Measurements from ENCODE around the gene GPR55. TPM values are rescaled to one million over a fixed set of nuclear protein-coding genes. Genes with fewer than 3 reads are reported as not detected.

GPR55 gene
- total RNA-seq, 1 donor from 2014 or later, result not detected

DNA sequence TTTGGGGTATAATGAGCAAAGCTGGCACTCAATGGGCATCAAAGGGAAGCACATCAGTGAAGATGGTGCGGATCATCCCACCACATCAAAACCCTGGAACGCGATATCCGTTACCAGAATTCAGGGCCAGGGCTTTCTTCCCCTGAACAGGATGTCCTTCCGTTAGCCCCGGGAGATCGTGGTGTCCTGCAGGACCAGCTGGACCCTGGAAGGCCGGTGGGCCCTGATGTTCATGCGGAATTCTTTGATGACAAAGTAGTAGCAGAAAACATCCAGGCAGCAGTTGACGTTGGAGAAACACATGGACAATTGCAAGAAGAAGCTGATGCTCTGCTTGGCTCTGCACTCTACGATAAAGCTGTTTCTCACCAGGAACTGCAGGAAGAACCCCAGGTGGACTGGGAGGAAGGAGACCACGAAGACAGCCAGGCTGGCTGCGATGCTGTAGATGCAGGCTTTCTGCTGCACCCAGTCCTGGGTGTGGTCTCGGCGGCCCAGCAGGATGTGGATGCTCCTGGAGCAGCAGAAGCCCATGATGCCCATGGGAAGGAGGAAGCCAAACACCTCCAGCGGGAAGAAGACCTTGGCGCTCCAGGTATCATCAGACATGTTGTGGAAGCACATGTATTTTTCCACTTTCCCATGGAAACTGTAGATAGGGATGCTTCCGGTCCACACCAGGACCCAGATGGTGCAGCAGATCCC lies 15.0 kb downstream of the GPR55 start:
- no peak for TF ChIP-seq CTCF (conservative IDR thresholded peaks at IDR 0.05; ENCODE audit: low read depth, low read length)

DNA sequence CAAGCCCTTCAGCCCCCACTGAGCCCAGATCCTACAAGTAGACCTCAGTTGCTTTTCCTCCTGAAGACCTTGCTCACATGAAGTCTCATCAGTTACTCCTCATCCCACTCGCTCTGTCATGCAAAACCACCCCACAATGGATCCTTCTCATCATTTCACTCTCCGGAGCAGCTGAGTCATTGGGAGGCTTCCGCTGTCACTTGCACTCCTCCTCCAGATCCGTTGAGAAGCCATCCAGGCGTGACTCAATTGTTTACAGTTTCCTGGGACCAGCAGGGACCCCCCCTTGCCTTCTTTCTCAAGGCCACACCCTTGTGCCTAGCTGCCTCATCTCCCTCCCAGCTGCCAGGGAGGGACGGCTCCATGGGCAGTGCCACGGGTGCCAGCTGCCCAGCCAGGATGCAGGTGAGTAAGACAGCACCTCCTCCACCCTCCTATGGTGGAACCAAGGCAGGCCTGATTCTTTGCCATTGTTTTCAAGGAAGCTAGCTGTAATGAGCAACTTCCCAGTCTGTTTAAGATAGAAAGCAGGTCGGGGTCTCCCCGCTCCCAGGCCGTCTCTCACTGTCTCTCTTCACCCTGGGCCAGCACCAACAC lies 16.3 kb downstream of the GPR55 start:
- H3K4me3 ChIP-seq (ENCODE audit: low read depth, low read length), result no peak overlapping the region
- DNase-seq (ENCODE audit: low read depth), result peak; percentile 76
- no peak for TF ChIP-seq CTCF (conservative IDR thresholded peaks at IDR 0.05; ENCODE audit: low read depth, low read length)

More for the DNA sequence above, 15.0 kb downstream of the GPR55 start:
- no peak for DNase-seq (ENCODE audit: low read depth)
- no peak overlapping the region for H3K4me3 ChIP-seq (ENCODE audit: low read depth, low read length)

DNA sequence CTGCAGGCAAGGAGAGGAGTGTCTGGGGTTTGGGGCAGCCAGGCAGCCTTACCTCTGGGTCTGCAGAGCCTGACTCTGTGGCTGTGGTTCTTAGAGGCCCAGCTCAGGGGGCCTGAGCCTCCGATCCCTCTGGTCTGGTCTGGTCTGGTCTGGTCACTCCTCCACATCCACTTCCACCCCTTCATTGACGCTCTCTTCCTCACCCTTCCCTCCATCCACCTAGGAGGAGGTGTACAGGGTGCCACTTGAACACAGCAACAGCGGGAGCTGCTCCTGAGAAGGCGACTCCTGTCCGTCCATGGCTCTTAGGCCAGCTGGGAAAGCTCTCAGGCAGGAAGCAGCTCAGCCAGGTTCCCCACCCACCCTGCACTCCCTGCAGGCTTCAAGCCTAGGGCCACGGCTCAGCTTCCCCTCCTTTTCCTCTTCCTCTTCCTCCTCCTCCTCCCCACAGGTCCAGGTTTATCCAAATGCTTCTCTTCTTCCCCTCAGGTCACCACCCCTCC lies 16.9 kb downstream of the GPR55 start:
- DNase-seq (ENCODE audit: low read depth), result no peak
- H3K4me3 ChIP-seq (ENCODE audit: low read depth, low read length), result no peak overlapping the region
- no peak for TF ChIP-seq CTCF (conservative IDR thresholded peaks at IDR 0.05; ENCODE audit: low read depth, low read length)

- no peak for DNase-seq (ENCODE audit: low read depth)
- no peak for TF ChIP-seq CTCF (conservative IDR thresholded peaks at IDR 0.05; ENCODE audit: low read depth, low read length)
- no peak overlapping the region for H3K4me3 ChIP-seq (ENCODE audit: low read depth, low read length)
These were observed 17.5 kb downstream of the GPR55 start for GRCh38 chr2:230907361-230908091.

DNA sequence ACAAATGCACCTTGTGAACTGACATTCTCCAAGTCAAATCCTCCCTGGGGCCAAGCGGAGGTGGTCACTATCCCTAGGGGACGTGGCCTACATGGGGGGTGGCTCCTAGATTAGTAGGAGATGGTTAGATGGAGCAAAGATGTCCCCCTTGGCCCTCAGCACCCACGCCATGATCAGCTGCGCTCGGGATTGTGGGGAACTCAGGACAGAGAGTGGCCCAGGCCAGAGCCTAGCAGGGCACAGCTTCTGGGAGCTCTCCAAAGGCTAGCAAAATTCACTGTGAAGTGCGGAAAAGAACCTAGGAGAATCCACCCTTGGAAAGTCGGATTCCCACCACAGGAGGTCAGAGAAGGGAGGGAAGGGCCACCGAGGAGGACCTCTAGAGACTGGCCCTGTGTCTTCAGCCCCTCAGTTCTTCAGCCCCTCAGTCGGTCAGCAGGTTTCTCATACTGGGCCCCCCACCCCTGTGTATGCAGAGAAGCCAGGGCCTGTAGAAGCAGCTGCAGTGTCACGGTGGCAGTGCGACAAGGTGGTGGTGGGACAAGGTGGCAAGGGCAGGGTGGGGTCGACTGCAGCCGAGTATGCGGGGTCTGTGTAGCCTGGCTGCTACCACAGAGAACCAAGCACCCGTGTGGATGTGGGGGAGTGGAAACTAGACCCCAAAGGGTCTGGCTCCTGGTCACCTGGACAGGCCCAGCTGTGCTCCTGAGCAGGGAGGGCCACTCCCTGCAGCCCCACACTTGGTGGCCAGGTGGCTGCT lies 18.4 kb downstream of the GPR55 start:
- no peak overlapping the region for H3K4me3 ChIP-seq (ENCODE audit: low read depth, low read length)
- no peak for DNase-seq (ENCODE audit: low read depth)
- no peak for TF ChIP-seq CTCF (conservative IDR thresholded peaks at IDR 0.05; ENCODE audit: low read depth, low read length)
